ENCODE data around the gene PITHD1.

DNA sequence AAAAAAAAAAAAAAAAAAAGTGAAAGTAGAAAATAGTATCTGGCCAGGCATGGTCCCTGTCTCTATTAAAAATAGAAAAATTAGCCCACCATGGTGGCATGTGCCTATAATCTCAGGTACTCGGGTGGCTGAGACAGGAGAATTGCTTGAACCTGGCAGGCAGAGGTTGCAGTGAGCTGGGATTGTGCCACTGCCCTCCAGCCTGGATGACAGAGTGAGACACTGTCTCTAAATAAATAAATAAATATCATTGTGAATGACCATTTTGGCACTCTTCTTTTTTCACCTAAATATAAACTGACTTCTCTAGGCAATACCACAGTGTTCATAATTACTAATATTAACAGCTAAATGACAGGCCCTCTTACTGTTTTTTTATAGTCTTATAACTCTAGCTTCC is 20.4 kb upstream of the PITHD1 start:
- TF ChIP-seq, protein P1, sequence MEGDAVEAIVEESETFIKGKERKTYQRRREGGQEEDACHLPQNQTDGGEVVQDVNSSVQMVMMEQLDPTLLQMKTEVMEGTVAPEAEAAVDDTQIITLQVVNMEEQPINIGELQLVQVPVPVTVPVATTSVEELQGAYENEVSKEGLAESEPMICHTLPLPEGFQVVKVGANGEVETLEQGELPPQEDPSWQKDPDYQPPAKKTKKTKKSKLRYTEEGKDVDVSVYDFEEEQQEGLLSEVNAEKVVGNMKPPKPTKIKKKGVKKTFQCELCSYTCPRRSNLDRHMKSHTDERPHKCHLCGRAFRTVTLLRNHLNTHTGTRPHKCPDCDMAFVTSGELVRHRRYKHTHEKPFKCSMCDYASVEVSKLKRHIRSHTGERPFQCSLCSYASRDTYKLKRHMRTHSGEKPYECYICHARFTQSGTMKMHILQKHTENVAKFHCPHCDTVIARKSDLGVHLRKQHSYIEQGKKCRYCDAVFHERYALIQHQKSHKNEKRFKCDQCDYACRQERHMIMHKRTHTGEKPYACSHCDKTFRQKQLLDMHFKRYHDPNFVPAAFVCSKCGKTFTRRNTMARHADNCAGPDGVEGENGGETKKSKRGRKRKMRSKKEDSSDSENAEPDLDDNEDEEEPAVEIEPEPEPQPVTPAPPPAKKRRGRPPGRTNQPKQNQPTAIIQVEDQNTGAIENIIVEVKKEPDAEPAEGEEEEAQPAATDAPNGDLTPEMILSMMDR (IDR thresholded peaks at IDR 0.05) = no peak
- TF ChIP-seq POLR2A (IDR thresholded peaks at IDR 0.05) = no peak
